KOPT-K1 (cell line): ENCODE measurements around the gene ZNF124.
"Not testable (repeated sequence)": the region's sequence is repeated elsewhere in the genome, so short reads cannot be mapped to it uniquely, and the experiment has no call there.

ENCODE experiments used
- H3K27ac ChIP-seq: fragments of 200-600 bp; sonication (generic); 2 replicates; pipeline ENCODE4 v1.5.1; 2016; ENCODE audit warnings: antibody characterized with exemption, mild to moderate bottlenecking, low read depth, low read length; ENCODE audit not compliant: poor library complexity, severe bottlenecking
- H3K36me3 ChIP-seq: fragments of 200-600 bp; sonication (generic); 2 replicates; pipeline ENCODE4 v1.5.1; 2017; ENCODE audit warnings: antibody characterized with exemption, mild to moderate bottlenecking, low read length, moderate library complexity; ENCODE audit not compliant: insufficient read depth
- H3K9me3 ChIP-seq: fragments of 200-600 bp; sonication (generic); 2 replicates; pipeline ENCODE4 v1.5.1; 2017; ENCODE audit warnings: antibody characterized with exemption, low read length, mild to moderate bottlenecking; ENCODE audit not compliant: insufficient read depth, poor library complexity, severe bottlenecking

Gene ZNF124

GRCh38 chr1:247131236-247131635 is 40.6 kb downstream of the ZNF124 start:
- H3K9me3 ChIP-seq, result peaks cover 63% of the 10 kb centered on the region

DNA sequence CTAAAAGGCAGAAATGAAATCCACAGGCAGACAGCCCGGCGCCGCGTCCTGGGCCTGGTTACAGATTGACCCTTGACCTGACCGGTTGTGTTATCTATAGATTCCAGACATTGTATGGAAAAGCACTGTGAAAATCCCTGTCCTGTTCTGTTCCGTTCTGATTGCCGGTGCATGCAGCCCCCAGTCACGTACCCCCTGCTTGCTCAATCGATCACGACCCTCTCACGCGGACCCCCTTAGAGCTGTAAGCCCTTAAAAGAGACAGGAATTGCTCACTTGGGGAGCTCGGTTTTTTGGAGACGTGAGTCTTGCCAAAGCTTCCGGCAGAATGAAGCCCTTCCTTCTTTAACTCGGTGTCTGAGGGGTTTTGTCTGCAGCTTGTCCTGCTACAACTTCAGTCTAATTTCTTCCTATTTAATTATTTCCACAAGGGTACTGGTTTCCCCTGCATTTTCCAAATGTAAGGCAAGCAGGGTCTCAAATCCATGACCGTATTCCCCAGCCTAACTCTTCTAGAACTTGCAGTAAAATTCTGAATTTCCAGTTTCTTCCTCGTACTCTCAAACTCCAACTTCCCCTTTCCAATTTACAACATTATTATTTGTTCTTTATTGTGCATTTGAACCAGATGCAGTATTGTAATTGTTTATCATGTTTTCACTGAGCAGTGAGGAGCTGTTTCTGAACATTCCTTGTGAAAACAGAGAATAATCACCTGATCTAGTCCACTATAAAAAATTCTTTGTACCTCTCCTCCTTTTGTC is 44.1 kb downstream of the ZNF124 start:
- not testable (repeated sequence) for H3K27ac ChIP-seq
- Histone ChIP-seq H3K36me3 (peaks cover 26% of the 10 kb centered on the region), H3K9me3 (peaks cover 28% of the 10 kb centered on the region)

More at GRCh38 chr1:247131236-247131635, 40.6 kb downstream of the ZNF124 start:
- no peak overlapping the region for H3K27ac ChIP-seq
- peaks cover 35% of the 10 kb centered on the region for H3K36me3 ChIP-seq

DNA sequence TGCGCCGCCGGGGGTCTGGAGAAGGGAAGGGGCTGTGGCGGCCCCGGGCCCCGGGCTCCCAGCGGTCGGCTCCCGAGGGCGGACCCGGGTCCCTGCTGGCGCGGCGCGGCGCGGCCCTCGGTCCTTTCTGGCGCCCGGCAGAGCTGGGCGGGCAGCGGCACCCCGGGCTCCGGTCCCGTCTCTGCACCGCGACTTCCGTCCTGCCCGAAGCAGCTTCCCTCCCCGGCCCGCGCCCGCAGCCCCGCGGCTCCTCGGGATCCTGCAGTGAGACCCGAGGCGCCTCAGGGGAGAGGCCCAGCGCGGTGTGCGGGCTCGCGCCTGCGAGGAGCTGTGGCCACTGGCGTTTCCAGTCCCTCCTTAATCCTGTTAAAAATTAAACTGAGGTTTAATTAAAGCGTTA is 45.2 kb downstream of the ZNF124 start:
- peaks cover 15% of the 10 kb centered on the region for H3K36me3 ChIP-seq
- peaks cover 17% of the 10 kb centered on the region for H3K9me3 ChIP-seq
- not testable (repeated sequence) for H3K27ac ChIP-seq

GRCh38 chr1:247126166-247126565 is 45.7 kb downstream of the ZNF124 start:
- H3K9me3 ChIP-seq, result peaks cover 13% of the 10 kb centered on the region
- H3K27ac ChIP-seq, result not testable (repeated sequence)
- peaks cover 11% of the 10 kb centered on the region for H3K36me3 ChIP-seq

- no peaks in the 10 kb centered on the region for H3K36me3 ChIP-seq
- H3K9me3 ChIP-seq, result no peaks in the 10 kb centered on the region
- no peak overlapping the region for H3K27ac ChIP-seq
These were observed 50.4 kb downstream of the ZNF124 start for GRCh38 chr1:247121382-247121781.

- H3K9me3 ChIP-seq, H3K36me3 ChIP-seq, H3K27ac ChIP-seq: not testable (repeated sequence)
These were observed 51.5 kb downstream of the ZNF124 start for GRCh38 chr1:247120408-247120668.

DNA sequence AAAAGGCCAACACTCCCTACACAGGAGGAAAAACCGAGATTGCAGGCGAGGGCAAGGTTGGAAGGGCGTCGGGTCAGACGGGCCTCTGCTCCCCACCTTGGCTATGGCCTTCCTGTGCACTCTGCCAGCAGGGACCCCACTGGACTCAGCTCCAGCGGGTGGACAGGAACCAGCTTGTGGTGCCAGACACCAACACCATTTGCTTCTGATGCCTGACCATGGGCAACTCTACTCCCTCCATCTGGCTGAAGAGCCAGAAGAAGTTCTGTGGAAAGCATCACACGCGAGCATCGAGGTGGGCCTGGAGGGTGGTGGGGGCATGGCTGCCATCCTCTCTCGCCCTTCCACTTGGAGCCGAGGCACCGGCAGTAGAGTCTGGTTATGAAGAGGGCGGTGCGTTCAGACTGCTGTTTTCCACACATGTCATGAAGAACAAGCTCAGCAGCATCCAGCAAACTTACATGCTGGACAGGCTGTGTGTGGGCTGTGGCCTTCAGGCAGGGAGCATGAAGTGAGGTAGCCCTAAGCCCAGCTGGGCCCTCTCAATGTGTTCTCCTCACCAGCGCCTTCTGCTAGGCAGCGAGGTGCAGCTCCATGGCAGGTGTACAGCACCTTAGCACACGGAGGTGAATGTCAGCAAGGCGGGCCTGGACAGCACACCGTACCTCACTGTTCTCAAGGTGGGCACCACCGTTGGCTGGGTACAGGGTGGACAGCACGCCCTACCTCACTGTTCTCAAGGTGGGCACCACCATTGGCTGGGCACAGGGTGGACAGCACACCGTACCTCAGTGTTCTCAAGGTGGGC is 52.0 kb downstream of the ZNF124 start:
- Histone ChIP-seq H3K9me3 (no peaks in the 10 kb centered on the region), H3K36me3 (no peaks in the 10 kb centered on the region), H3K27ac (no peak overlapping the region)

- Histone ChIP-seq H3K27ac (no peak overlapping the region), H3K36me3 (no peaks in the 10 kb centered on the region), H3K9me3 (no peaks in the 10 kb centered on the region)
These were observed 52.8 kb downstream of the ZNF124 start for GRCh38 chr1:247118946-247119446.

DNA sequence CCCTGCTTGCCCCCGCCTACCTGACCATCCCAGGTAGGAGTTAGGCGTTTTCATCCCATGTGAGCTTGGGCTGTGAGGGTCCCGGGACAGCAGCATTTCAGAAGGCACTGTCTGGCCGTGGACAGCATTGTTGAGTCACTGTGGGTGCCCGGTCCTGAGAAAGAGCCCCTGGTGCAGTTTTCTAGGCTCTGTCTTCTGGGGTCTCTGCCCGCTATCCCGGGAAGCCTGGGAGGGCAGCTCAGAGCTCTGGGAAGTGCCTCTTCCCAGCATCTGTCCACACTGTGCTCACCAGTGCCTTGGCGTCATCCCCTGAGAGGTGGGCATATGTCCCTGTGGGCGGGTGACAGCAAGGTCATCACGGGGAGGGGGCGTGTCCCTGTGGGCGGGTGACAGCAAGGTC is 56.3 kb downstream of the ZNF124 start:
- no peak overlapping the region for H3K27ac ChIP-seq
- peaks cover 22% of the 10 kb centered on the region for H3K9me3 ChIP-seq
- H3K36me3 ChIP-seq, result no peaks in the 10 kb centered on the region

DNA sequence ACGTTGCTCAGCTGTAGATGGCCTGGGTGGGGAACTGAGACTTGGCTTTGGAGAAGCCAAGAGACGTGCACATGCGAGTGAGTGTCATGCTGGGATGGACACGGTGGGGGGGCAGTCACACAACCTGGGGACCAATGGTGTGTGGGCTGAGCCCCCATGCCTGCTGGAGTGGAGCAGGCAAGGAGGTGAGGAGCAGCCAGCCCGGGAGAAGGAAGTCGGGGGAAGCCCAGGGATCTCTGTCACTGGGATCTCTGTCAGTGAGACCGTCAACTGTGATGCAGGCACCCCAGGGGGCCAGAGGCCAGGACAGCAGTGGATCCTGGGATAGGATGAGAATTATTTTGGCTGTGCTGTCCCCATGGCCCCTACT is 56.7 kb downstream of the ZNF124 start:
- Histone ChIP-seq H3K27ac (no peak overlapping the region), H3K36me3 (no peaks in the 10 kb centered on the region), H3K9me3 (peaks cover 22% of the 10 kb centered on the region)

DNA sequence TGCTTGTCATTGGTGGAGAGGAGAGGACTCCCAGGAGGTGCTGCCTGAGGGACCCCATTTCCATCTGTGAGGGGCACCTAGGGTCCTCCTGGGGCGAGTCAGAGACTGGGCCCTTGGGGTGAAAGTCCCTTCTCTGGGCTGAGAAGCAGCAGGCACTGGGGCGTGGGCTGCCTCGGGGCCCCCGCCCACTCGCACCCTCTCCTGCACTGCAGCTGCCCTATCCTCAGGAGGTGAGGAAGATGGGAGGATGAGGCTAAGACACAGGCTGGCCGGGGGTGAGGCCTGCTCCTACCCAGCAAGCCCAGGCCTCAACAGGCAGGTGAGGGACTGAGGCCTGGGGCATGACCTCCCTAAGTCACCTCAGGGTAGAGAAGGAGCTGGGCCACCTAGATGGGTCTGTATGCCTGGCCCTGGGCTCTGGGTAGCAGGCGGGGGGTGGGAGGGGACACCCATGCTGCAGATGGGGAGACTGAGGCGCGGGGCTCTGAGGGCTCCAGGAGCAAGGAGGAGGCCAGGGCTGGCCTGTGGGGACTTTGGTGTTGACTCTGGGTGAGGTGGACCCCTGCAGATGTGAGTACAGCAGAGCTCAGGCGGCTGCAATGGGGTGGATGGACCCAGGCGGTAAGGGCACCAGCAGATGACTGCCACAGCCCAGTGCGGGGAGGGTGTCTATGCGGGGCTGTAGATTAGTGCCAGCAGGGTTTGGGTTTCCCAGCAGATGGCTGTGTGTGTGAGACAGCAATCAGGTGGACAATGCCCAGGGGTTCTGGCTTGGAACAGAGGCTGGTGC is 57.3 kb downstream of the ZNF124 start:
- Histone ChIP-seq H3K9me3 (peaks cover 22% of the 10 kb centered on the region), H3K27ac (no peak overlapping the region)

DNA sequence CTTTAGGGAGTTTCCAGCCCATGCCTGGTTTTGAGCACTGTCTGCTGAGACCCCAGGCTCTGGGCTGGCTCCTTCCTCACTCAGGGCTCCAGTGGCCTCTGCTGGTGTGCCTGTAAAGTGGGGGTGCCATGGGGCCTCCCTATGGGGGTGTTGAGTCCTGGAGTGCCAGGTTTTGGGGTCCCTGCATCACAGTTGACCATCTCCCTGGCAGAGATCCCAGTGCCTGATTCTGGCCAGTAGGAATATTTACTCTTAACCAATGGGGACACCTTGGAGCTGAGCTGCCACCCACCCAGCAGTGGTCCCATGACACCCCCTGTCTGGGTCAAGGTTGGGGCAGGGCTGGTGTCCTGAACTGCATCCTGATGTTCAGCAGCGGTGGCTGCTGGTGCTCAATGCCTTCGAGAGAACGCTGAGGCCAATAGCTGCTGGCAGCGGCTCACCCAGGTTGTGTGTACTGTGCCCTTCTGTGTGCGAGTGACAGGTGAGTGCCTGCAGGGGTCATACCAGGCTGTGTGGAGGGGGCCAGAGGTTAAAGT is 58.0 kb downstream of the ZNF124 start:
- no peaks in the 10 kb centered on the region for H3K36me3 ChIP-seq
- peaks cover 22% of the 10 kb centered on the region for H3K9me3 ChIP-seq

More for the DNA sequence above, 57.3 kb downstream of the ZNF124 start:
- no peaks in the 10 kb centered on the region for H3K36me3 ChIP-seq

DNA sequence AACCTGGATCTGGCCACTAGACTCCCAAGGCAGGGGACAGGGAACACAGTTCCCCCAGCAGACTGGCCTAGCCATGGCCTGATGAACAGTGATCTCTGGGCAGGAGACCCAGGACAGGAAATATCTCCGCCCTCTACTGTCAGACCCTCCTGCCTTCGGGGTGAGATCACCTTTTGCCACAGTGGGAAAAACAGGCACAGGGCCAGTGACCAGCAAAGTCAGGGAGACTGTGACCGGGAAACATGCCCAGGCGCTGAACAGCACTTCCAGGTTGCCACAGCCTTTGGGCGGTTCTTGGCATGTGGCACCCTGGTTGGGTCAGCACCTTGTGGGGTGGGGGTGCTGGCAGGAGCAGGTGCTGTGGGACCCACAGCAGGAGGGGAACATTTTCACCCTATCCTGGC is 58.7 kb downstream of the ZNF124 start:
- H3K27ac ChIP-seq, result no peak overlapping the region
- H3K36me3 ChIP-seq, result no peaks in the 10 kb centered on the region
- peaks cover 22% of the 10 kb centered on the region for H3K9me3 ChIP-seq

More for the DNA sequence above, 58.0 kb downstream of the ZNF124 start:
- no peak overlapping the region for H3K27ac ChIP-seq

DNA sequence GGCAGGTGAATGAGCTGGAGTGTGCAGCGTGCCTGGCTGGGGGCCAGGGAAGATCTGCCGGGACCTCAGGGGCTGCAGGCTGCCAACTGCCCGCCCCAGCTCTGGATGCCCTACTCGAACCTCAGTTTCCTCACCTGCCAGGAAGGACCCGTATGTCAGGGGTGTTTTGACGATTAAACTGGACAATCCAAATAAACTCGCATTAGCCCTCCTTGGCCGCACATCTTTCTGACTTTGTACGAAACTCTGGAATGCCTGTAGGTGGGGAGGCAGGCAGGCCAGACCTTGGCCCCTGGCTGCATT is 59.4 kb downstream of the ZNF124 start:
- Histone ChIP-seq H3K36me3 (no peaks in the 10 kb centered on the region), H3K9me3 (peaks cover 22% of the 10 kb centered on the region), H3K27ac (no peak overlapping the region)
